Mammary epithelial cell (primary cell): ENCODE data around the gene ZC3H14.

Experiments used
- CTCF ChIP-seq, 2 donors: IDR thresholded peaks in 1 of 2; conservative IDR thresholded peaks in 1 of 2; 2 replicates each; pipeline ENCODE4 v1.5.1; 2011 to 2012; ENCODE audit warnings: inconsistent platforms in 2 of 2, low read length in 2 of 2, mild to moderate bottlenecking in 2 of 2, control low read depth in 1 of 2, low read depth in 1 of 2; ENCODE audit not compliant: insufficient read depth in 1 of 2; ENCODE audit errors: extremely low read depth in 1 of 2
- EZH2 ChIP-seq: IDR thresholded peaks from 2 replicates; pipeline ENCODE4 v1.6.1; 2012; ENCODE audit warnings: low read length, inconsistent platforms, borderline replicate concordance

- TF ChIP-seq CTCF (conservative IDR thresholded peaks at IDR 0.05 in 1 of 2, IDR thresholded peaks at IDR 0.05 in 1 of 2; ENCODE audit: extremely low read depth in 1 of 2, insufficient read depth in 1 of 2, low read depth in 1 of 2, low read length in 2 of 2) = no peak
- no peak for TF ChIP-seq EZH2
These were observed 21.6 kb downstream of the ZC3H14 start for GRCh38 chr14:88584451-88584850.
